ENCODE results near the gene PILRB. TPM values are rescaled to one million over a fixed set of nuclear protein-coding genes. Genes with fewer than 3 reads are reported as not detected.

PILRB gene
- total RNA-seq: 10.4 and 13.5 TPM in 2 replicates

DNA sequence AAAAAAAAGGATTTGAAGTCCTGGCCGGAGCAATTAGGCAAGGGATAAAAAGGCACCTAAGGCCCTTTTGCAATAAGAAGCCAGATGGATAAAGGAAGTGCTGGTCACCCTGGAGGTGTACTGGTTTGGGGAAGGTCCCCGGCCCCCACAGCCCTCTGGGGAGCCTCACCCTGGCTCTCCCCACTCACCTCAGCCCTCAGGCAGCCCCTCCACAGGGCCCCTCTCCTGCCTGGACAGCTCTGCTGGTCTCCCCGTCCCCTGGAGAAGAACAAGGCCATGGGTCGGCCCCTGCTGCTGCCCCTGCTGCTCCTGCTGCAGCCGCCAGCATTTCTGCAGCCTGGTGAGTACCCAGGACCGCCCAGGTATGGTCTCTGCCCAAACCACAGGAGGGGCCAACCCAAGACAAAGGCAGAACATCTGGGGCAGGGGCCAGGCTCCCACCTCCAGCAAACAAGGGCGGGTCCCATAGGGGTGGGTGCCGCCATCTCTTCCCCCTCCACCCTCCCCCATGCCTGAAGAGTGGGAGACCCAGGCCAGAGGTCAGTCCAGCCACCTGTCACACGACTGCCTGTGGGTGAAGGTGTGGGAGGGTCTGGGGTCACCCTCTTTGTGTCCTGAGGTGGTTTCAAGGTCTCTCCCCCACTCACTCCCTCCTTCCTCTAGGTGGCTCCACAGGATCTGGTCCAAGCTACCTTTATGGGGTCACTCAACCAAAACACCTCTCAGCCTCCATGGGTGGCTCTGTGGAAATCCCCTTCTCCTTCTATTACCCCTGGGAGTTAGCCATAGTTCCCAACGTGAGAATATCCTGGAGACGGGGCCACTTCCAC, at the start of gene PILRB:
Gene PILRB (plus strand): TSS at position 91 of the 830 bp plus-strand sequence. CDS start 186 bp downstream, at position 277.

DNA sequence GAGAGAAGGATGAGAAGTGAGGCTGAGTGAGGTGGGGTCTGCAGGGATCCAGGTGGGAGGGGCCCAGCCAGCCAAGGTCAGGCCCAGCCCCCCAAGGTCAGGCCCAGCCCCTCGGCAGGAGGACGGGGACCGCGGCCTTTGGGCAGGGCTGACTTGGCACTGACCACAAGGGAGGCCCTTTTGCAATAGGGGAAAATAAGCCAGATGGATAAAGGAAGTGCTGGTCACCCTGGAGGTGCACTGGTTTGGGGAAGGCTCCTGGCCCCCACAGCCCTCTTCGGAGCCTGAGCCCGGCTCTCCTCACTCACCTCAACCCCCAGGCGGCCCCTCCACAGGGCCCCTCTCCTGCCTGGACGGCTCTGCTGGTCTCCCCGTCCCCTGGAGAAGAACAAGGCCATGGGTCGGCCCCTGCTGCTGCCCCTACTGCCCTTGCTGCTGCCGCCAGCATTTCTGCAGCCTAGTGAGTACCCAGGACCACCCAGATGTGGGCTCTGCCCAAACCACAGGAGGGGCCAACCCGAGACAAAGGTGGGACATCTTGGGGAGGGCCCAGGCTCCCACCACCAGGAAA, 15.4 kb downstream of the PILRB start, which contains the start of gene PILRA:
Gene PILRA (plus strand): TSS at position 227 of the 571 bp plus-strand sequence. CDS start 170 bp downstream, at position 397.

Other genes starting within 250 kb of the PILRB start
- 47.8 and 83.0 TPM in 2 replicates for gene TAF6, start 238.8 kb upstream of the PILRB start, total RNA-seq
- 33.4 and 61.5 TPM in 2 replicates for gene CNPY4, start 238.5 kb upstream of the PILRB start, total RNA-seq
- 1.8 and 2.2 TPM in 2 replicates for gene MBLAC1, start 231.2 kb upstream of the PILRB start, total RNA-seq
- gene LAMTOR4, start 209.2 kb upstream of the PILRB start, total RNA-seq: 30.5 and 91.8 TPM in 2 replicates
- 5.9 and 8.3 TPM in 2 replicates for gene TRAPPC14, start 199.4 kb upstream of the PILRB start, total RNA-seq
- 2.1 and 6.1 TPM in 2 replicates for gene GAL3ST4, start 189.5 kb upstream of the PILRB start, total RNA-seq
- gene GPC2, start 180.7 kb upstream of the PILRB start, total RNA-seq: 3.9 and 6.0 TPM in 2 replicates
- gene STAG3, start 180.2 kb upstream of the PILRB start, total RNA-seq: 0.88 and 1.2 TPM in 2 replicates
- not detected in 2 replicates for gene PVRIG, start 138.2 kb upstream of the PILRB start, total RNA-seq
- gene SPDYE3, start 50.4 kb upstream of the PILRB start, total RNA-seq: not detected in 2 replicates
- gene PILRA, start 15.4 kb downstream of the PILRB start, total RNA-seq: 0.89 TPM in 1 of 2 replicates, not detected in the other
- gene ZCWPW1, start 70.6 kb downstream of the PILRB start, total RNA-seq: 1.1 and 1.2 TPM in 2 replicates
- 14.8 and 17.9 TPM in 2 replicates for gene MEPCE, start 71.7 kb downstream of the PILRB start, total RNA-seq
- gene PPP1R35, start 78.4 kb downstream of the PILRB start, total RNA-seq: 11.3 and 12.5 TPM in 2 replicates
- gene SPACDR, start 106.1 kb downstream of the PILRB start, total RNA-seq: 0.30 and 1.5 TPM in 2 replicates
- 10.1 and 19.5 TPM in 2 replicates for gene TSC22D4, start 121.1 kb downstream of the PILRB start, total RNA-seq
- gene NYAP1, start 125.8 kb downstream of the PILRB start, total RNA-seq: 0.83 and 1.2 TPM in 2 replicates
- 3.0 and 4.4 TPM in 2 replicates for gene AGFG2, start 181.1 kb downstream of the PILRB start, total RNA-seq
- gene SAP25, start 215.8 kb downstream of the PILRB start, total RNA-seq: not detected in 2 replicates
- gene LRCH4, start 228.0 kb downstream of the PILRB start, total RNA-seq: 7.7 and 12.6 TPM in 2 replicates
- gene FBXO24, start 228.2 kb downstream of the PILRB start, total RNA-seq: 0.30 and 0.32 TPM in 2 replicates
- 16.9 and 51.6 TPM in 2 replicates for gene PCOLCE, start 244.2 kb downstream of the PILRB start, total RNA-seq

Data from smooth muscle cell of the umbilical artery (primary cell).